ENCODE results near the gene MPEG1. TPM values are rescaled to one million over a fixed set of nuclear protein-coding genes. Genes with fewer than 3 reads are reported as not detected.

Gene MPEG1
- total and polyA plus RNA-seq, 2 of the 13 experiments (the other 11 are each of a cell fraction or from before 2014, with no cell fraction given), result not detected

DNA sequence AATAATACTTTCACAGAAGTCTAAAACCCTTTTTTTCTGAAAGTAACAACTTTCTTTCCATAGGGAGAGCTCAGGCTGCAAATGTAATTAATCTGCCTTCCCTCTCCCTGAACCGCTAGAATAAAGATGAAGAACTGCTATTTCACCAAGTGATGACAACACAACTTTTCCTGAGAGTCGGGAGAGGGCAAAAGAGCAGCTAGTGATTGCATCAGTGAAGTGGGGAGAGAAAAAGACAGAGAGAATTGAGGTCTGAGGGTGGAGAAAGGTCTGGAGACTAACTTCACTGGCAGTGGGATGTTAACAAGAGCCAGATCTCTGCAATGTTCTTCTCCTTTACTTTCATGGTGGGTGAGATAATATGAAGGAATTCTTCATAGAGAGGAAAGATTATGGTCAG lies 10.9 kb upstream of the MPEG1 start:
- Histone ChIP-seq H3K9me3 (ENCODE audit: low read length) (no peaks in the 10 kb centered on the region), H3K4me3 (replicated peaks in 1 of 3; ENCODE audit: insufficient read depth in 1 of 3, low read depth in 2 of 3, low read length in 3 of 3) (no peak overlapping the region), H3K4me2 (ENCODE audit: low read depth, low read length) (no peak overlapping the region), H3K9ac (ENCODE audit: insufficient read depth, low read depth, low read length) (no peak overlapping the region), H3K79me2 (ENCODE audit: insufficient read depth, low read length) (no peaks in the 10 kb centered on the region), H2AFZ (ENCODE audit: low read length) (no peak overlapping the region), H3K4me1 (ENCODE audit: insufficient read depth, low read length) (no peaks in the 10 kb centered on the region), H3K27me3 (ENCODE audit: control insufficient read depth in 1 of 2, insufficient read depth in 2 of 2, low read length in 2 of 2) (peaks cover 0 to 2% of the 10 kb centered on the region in 2 experiments; a peak in 1 of 5 replicates), H4K20me1 (ENCODE audit: insufficient read depth, low read length) (no peaks in the 10 kb centered on the region), H3K27ac (ENCODE audit: extremely low read length, insufficient read depth, low read length) (no peak overlapping the region), H3K36me3 (replicated peaks in 1 of 2; ENCODE audit: control insufficient read depth in 1 of 2, insufficient read depth in 2 of 2, low read length in 2 of 2) (no peaks in the 10 kb centered on the region)
- DNase-seq (ENCODE audit: low spot score) (no peak), FAIRE-seq (no peak), ATAC-seq (no peak)
- ChIA-PET POLR2A (no interaction called here), CTCF (ENCODE audit: low intra/inter-chr PET ratio, low total read pairs) (no interaction called here)
- no TSS peak for BruUV-seq (replicated peaks)
- WGBS (ENCODE audit: low lambda C conversion rate), result 0% methylated on average over 2 of the region's 2 CpGs
- in situ Hi-C loops (cut with HindIII; ENCODE audit: extremely low pct_ligation_motif_present, low pct_unique_long_range_greater_than_20kb) (no loop called here), intact Hi-C loops (cut with micrococcal nuclease; ENCODE audit: unreplicated experiment) (no loop called here)
- TF ChIP-seq REL (CRISPR knock-in tag; conservative IDR thresholded peaks at IDR 0.05) (no peak), ZNF556 (CRISPR knock-in tag; IDR thresholded peaks at IDR 0.05; ENCODE audit: borderline replicate concordance) (no peak), ZNF549 (CRISPR knock-in tag; IDR thresholded peaks at IDR 0.05) (no peak), ZNF737 (CRISPR knock-in tag; IDR thresholded peaks at IDR 0.05; ENCODE audit: borderline replicate concordance) (no peak), NFATC3 (CRISPR knock-in tag; IDR thresholded peaks at IDR 0.05) (no peak), HIVEP1 (CRISPR knock-in tag; IDR thresholded peaks at IDR 0.05) (no peak), ZNF546 (CRISPR knock-in tag; conservative IDR thresholded peaks at IDR 0.05) (no peak), HNRNPL (IDR thresholded peaks at IDR 0.05; ENCODE audit: low read depth, low read length) (no peak), JDP2 (CRISPR knock-in tag; IDR thresholded peaks at IDR 0.05; ENCODE audit: borderline replicate concordance) (no peak), ZNF34 (CRISPR knock-in tag; IDR thresholded peaks at IDR 0.05; ENCODE audit: borderline replicate concordance) (no peak), ZNF598 (CRISPR knock-in tag; IDR thresholded peaks at IDR 0.05; ENCODE audit: borderline replicate concordance) (no peak), FLYWCH1 (CRISPR knock-in tag; IDR thresholded peaks at IDR 0.05) (no peak)
- TF ChIP-seq, protein P1, sequence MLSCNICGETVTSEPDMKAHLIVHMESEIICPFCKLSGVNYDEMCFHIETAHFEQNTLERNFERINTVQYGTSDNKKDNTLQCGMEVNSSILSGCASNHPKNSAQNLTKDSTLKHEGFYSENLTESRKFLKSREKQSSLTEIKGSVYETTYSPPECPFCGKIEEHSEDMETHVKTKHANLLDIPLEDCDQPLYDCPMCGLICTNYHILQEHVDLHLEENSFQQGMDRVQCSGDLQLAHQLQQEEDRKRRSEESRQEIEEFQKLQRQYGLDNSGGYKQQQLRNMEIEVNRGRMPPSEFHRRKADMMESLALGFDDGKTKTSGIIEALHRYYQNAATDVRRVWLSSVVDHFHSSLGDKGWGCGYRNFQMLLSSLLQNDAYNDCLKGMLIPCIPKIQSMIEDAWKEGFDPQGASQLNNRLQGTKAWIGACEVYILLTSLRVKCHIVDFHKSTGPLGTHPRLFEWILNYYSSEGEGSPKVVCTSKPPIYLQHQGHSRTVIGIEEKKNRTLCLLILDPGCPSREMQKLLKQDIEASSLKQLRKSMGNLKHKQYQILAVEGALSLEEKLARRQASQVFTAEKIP (CRISPR knock-in tag; IDR thresholded peaks at IDR 0.05; ENCODE audit: borderline replicate concordance), result no peak
- TF ChIP-seq, protein P2, sequence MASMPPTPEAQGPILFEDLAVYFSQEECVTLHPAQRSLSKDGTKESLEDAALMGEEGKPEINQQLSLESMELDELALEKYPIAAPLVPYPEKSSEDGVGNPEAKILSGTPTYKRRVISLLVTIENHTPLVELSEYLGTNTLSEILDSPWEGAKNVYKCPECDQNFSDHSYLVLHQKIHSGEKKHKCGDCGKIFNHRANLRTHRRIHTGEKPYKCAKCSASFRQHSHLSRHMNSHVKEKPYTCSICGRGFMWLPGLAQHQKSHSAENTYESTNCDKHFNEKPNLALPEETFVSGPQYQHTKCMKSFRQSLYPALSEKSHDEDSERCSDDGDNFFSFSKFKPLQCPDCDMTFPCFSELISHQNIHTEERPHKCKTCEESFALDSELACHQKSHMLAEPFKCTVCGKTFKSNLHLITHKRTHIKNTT (CRISPR knock-in tag; IDR thresholded peaks at IDR 0.05), result no peak
- TF ChIP-seq, protein P3, sequence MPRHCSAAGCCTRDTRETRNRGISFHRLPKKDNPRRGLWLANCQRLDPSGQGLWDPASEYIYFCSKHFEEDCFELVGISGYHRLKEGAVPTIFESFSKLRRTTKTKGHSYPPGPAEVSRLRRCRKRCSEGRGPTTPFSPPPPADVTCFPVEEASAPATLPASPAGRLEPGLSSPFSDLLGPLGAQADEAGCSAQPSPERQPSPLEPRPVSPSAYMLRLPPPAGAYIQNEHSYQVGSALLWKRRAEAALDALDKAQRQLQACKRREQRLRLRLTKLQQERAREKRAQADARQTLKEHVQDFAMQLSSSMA (CRISPR knock-in tag; IDR thresholded peaks at IDR 0.05), result no peak
- TF ChIP-seq, protein P4, sequence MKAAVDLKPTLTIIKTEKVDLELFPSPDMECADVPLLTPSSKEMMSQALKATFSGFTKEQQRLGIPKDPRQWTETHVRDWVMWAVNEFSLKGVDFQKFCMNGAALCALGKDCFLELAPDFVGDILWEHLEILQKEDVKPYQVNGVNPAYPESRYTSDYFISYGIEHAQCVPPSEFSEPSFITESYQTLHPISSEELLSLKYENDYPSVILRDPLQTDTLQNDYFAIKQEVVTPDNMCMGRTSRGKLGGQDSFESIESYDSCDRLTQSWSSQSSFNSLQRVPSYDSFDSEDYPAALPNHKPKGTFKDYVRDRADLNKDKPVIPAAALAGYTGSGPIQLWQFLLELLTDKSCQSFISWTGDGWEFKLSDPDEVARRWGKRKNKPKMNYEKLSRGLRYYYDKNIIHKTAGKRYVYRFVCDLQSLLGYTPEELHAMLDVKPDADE (CRISPR knock-in tag; IDR thresholded peaks at IDR 0.05), result no peak
- TF ChIP-seq, protein P5, sequence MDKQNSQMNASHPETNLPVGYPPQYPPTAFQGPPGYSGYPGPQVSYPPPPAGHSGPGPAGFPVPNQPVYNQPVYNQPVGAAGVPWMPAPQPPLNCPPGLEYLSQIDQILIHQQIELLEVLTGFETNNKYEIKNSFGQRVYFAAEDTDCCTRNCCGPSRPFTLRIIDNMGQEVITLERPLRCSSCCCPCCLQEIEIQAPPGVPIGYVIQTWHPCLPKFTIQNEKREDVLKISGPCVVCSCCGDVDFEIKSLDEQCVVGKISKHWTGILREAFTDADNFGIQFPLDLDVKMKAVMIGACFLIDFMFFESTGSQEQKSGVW (CRISPR knock-in tag; IDR thresholded peaks at IDR 0.05; ENCODE audit: borderline replicate concordance), result no peak
- TF ChIP-seq, protein P6, sequence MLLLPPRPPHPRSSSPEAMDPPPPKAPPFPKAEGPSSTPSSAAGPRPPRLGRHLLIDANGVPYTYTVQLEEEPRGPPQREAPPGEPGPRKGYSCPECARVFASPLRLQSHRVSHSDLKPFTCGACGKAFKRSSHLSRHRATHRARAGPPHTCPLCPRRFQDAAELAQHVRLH (CRISPR knock-in tag; IDR thresholded peaks at IDR 0.05; ENCODE audit: borderline replicate concordance, low read depth), result no peak

All from HepG2 (cell line).